GM21825 (cell line): ENCODE results near the gene RGP1.

Source experiments
- ATAC-seq: cut with Tn5 transposase; IDR thresholded peaks from one replicate; pipeline ENCODE4 v1.9.1; 2021; ENCODE audit warnings: mild to moderate bottlenecking, moderate library complexity; ENCODE audit not compliant: unreplicated experiment

RGP1 gene

DNA sequence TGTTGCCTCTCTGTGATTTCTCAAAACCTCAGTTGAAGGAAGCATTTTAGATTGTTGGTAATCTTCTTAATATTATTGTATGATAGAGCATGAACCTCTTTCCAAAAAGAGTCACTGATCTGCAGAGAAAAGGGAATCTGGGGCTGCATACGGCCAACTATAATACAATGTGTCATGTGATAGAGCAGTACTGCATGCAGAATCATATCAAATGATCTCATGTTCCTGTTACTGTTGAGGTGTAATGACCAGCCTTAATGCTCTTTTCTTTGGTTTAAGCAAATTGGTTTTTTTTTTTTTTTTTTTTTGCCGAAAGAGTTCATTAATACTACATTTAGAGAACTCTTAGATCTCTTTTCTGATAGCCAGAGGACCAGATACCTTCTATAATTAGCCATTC, 17.9 kb downstream of the RGP1 start:
- ATAC-seq: no peak

DNA sequence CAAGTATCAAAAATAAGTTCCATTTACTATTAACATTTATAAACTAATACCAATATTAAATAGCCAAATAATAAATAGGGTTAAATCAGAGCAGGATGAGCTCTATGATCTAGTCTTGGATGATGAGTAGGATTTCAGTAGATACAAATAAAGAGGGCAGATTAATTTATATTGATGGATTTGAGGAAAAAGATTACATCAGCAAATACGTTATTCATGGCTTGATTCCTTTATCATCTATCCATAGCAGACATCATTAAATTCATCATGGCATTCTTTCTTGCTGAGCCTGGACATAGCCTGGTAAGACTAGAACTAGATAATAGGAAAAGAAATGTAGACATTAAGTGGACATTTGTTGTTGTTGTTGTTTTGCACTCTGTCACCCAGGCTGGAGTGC, 18.4 kb downstream of the RGP1 start:
- ATAC-seq: no peak

DNA sequence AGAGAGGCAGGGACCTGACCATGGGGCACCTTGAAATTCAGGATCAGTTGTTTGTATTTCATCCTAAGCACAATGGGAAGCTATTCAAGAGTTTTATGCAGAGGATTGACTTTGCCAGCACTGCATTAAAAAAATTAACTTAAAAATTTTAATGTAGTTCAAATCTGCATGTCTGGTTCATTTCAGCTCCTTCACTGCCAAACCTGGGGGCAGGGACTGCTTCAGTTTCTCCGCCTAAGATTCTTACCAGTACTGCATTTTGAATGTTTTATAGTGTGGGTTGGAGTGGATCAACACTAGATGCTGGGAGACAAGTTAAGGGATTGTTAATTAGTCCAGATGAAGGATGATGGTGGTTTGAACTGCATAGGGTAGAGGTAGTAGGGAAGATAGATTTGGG, 20.7 kb downstream of the RGP1 start:
- no peak for ATAC-seq

DNA sequence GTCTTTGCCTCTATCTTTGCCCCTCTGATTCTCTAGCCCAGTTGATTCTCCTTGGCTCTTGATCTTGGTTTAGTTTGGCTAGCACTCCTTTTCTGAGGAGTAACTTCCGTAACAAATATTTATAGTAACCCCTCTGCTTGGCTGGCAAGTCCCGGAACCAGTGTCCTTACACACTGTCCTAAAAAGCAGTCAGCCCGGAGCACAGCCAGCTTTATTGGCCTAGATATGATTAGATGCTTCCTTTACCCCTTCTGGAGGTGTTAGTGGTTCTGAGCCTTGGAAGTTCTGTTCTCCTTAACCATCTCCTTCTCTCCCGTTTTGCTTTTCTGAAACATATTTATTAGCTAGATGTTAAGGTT, 22.0 kb downstream of the RGP1 start:
- no peak for ATAC-seq

DNA sequence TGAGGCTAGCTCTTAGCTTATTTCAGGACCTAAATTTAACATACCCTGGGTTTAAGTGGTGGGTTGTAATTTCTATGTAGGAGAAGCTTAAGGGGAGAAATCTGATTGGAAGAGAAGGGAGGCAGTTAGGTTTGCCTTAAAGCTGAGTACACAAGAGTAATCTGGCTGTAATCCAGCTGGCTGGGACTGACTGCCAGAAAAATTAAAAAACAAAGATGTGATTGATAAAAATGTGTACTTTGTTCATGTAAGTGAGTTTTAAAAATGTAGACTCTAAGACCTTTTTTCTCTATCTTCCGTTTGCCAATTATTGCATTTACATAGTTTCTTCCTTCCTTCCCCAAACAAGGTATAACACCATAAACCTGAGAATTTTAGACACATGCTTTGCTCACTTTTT, 22.4 kb downstream of the RGP1 start:
- ATAC-seq: no peak

DNA sequence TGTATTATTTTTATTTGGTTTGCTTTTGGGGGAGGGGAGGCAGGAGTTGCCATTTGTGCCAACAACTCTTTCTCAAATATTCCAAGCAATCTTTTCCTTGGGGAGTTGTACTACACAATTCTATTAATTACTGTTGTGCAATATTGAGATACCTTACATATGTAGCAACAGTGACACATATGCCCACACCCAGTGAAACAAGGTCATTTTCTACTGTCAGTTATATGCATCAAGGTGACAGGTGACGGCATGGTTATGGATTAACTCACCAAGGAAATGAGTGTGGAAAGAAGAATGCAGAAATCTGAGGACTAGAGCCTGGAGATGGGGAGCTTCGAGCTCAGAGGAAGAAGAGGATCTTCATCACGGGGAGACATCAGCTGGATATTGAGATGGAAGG, 22.9 kb downstream of the RGP1 start:
- no peak for ATAC-seq

DNA sequence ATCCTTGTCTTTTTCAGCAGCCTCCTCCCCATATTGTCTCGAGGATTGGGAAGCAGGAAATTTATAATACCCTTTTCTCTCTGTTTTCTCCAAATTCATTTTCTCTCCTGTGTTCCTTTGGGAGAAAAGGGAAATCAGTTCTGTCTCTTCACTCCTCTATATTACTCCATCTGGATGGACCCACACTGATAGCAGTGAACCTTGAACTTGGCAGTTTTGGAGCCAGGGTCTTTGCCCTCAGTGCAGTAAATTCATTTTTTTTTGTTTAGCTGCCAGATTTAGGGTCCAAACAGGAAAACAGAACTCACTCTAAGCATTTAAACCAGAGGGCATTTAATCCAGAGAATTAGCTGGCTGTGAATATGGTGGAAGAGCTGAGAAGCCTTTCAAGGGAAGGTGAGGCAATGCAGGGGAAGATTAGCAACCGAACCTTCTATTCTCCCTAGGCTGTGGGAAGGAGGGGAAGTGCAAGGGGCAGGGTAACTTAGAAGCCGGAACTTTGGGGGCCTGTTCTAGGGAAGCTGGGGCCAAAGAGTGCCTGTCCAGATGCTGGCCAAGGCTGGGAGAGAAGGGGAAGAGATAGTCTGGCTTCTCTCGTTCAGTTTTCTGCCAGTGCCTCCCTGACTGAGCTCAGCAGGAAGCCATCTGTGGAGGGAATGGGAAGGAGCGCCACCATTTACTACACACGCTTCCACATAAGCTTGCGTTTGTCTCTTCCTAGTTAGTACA, 26.0 kb downstream of the RGP1 start:
- ATAC-seq: no peak

DNA sequence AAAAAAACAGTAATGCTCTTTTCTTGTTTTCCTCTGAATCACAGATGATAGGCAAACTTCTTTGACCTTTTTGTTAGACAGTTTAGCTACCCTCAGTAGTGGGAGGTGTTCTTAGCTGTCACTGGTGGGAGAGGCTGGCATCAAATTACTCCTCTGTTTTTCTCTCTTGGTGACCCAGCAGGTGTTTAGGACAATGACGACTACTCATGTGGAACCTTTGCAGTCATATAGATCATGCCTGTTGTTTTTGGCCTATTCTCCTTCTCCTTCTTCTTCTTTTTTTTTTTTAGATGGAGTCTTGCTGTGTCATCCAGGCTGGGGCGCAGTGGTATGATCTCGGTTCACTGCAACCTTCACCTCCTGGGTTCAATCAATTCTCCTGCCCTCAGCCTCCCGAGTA, 26.9 kb downstream of the RGP1 start:
- ATAC-seq: no peak

DNA sequence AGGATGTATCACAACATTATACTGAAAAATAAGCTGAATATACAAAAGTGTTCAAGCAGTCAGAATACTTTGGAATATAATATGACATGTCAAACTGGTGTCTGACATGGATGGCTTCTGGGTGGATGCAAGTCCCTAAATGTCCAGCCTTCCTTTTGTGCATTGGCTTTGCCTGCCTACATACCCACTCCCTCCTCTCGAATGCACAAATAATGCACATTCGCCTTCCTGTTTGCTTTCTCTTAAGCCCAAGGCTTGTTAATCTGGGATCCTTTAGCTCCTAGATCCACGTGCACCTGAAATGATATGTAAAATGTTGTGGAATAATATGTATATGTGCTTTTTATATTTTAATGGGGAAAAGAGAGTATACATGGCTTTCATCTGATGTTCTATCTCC, 29.4 kb downstream of the RGP1 start:
- ATAC-seq: no peak

DNA sequence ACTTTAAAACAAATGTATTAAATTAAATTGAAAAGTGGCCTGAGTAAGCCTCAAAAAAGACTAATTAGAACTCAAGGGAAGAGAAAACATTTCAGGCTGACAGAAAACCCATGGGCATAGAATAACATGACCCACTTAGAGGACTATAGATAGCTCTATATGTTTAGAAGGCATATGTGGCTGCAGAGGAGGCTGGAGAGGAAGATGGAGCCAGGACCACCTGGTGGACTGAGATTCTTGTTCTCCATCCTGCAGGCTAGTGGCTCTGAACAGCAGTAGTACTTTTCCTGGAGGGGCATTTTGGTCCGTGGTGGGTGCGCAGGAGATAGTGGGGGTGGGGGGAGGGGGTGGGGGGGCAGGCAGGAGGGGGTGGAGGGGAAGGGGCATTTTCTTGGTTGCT, 32.0 kb downstream of the RGP1 start:
- ATAC-seq: no peak

DNA sequence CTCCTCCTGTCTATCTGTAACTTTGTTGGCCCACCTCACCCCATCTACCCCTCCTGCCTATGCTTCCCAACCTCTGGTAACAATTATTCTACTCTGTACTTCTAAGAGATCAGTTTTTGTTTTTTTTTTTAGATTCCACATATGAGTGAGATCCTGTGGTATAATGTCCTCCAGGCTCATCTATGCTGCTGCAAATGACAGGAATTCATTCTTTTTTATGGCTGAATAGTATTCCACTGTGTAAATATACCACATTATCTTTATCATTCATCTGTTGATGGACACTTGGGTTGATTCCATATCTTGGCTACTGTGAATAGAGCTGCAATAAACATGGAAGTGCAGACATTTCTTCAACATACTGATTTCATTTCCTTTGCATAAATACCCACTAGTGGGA, 34.3 kb downstream of the RGP1 start:
- no peak for ATAC-seq

DNA sequence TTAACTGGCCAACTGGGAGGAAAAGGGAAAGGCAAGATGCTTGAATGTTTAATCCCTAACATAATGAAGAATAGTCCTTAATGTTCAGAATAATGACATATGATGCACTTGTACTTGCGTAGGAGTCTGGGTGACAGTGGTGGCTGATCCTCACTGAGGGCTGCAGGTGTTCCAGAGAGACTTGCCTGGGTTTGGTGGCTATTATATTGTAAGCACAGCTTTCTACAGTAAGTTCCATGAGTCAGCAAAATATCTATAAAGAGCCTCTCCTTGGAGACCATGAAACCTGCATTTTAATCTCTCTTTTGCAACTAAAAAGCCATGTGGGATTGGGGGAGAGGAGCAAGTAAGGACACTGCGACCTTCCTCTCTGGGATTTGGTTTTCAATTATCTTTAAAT, 40.5 kb downstream of the RGP1 start:
- no peak for ATAC-seq

DNA sequence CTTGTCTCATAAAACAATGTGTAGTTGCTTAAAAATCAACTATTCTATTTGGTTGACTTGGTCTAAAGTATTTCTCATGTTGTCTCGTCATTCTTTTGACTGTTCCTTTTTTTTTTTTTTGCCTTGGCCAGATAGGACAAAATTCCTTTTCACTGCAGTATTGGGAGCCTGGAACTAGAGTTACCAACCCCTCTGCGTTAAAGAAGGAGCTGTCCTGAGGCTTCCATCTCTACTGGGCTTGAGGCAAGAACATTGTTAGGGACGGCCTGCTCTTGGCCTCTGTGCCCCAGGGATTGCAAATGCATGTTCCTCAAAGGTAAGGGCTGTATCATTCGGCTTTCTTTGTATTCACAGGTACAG, 40.9 kb downstream of the RGP1 start:
- no peak for ATAC-seq

DNA sequence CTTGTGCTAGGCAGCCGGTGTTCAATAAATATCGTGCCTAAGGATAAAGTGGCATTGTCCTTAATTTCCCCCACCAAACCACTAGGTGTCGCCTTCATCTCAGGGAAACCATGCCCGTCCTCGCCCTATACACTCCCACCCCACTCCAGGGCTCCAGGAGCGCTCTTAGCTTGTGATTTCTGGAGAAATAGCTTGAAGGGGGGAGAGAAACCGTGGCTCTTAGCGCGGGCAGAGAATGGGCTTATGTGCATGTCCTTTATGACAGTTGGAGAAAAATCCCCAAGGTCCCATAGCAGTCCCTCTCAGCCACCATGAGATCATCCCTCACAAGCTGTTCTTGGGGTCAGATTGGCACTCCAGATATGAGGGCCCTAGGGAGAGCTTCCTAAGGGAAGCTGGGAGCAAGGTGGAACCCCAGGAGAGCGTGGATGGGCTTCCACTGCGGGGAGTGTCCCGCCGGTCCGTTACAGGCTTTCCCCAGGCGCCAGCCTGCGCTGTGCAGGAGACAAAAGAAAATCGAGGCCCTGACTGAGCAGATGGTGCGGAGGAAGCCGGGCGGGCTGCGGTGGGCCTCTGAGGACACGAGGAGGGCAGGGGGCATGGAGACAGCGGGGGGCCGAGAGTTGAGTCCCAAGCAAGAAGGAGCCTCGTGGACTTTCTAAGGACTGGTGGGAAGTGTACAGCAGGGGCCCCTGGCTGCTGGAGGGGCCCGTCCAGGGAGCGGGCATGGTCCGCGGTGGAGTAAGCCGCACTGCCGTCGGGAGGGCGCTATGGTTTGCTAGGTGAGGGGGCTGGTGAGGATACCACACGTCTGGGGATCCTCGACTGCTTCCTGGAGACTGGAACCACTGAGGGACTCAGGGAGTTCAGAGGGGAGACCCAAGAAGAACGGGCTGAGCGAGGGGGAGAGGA, 41.6 kb downstream of the RGP1 start:
- ATAC-seq: no peak

DNA sequence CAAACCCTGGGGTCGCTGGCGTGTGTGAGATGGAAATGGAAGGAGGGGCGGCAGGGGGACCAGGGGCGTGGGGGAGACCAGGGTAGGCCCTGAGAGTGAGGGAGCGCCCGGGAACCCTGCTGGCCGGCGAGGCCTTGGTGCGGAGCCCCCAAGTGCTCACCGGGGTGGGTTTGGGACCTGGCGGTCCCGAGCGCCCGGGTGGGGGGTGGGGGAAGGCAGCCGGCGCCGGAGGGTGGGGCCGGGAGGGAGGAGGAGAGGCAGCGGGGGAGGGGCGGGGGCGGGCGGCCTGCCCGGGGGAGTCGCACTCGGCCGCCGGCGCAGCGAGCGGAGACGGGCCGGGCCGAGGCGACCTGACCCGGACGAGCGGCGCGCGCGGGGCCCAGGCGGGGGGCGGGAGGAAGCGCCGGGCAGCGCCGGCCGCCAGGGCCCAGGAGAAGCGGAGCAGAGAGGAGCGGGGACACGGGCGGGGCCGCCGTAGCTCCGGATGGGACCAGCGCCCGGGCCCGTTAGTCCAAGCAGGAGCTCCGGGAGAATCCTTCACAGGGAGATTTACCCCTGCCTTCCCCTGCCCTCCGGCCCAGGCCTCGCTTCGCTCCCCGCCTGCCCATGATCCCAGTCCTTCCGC, 42.3 kb downstream of the RGP1 start, which contains the start of gene NPR2:
Gene NPR2, plus strand, starts transcription at position 295 of the 625 bp plus-strand sequence. CDS start 818 bp downstream, outside the sequence.
- no peak for ATAC-seq

DNA sequence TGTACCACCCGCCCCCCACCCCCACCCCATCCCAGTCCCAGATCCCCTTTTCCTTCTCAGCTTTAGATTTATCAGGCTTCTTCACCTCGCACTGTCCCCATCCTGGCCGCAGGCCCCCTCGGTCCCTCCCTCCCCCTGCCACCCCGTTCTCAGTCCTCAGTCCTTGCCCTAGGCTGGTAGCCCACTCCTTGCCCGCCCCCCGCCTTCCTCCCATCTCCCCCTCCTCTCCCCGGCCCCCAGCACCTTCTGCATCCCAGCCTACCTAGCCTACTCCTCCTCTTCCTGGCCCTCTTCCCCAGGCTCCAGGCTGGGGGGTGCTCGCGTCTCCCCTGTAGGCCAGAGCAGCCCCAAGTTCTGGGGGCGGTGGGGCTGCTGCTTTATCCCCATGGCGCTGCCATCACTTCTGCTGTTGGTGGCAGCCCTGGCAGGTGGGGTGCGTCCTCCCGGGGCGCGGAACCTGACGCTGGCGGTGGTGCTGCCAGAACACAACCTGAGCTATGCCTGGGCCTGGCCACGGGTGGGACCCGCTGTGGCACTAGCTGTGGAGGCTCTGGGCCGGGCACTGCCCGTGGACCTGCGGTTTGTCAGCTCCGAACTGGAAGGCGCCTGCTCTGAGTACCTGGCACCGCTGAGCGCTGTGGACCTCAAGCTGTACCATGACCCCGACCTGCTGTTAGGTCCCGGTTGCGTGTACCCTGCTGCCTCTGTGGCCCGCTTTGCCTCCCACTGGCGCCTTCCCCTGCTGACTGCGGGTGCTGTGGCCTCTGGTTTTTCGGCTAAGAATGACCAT, 43.1 kb downstream of the RGP1 start:
- ATAC-seq: no peak

DNA sequence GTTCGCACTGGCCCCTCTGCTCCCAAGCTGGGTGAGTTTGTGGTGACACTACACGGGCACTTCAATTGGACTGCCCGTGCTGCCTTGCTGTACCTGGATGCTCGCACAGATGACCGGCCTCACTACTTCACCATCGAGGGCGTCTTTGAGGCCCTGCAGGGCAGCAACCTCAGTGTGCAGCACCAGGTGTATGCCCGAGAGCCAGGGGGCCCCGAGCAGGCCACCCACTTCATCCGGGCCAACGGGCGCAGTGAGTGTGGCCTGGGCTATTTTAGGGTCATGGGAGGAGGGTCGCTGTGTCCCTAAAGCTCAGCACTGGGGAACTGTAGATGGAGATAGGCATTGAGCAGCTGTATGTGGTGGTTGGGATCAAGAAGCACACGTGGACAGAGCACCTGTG, 43.7 kb downstream of the RGP1 start:
- no peak for ATAC-seq

DNA sequence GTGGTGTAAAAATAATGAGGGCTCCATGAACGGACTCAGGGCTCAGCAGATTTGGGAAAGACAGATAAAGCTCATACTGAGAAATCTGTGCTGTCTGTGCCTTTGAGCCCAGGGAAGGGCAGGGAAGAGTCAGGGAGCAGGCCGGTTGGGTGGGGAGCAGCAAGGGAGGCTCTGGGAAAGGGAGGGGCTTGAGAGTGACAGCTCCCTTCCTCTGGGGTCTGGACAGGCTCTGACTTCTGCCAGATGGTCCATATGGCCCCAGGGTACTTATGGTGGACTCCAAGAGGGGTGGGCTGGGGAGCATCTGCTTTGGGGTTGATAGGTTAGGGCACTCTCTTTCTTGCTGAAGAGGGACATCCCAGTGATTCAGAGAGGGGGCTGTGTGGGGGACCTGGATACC, 44.4 kb downstream of the RGP1 start:
- no peak for ATAC-seq

DNA sequence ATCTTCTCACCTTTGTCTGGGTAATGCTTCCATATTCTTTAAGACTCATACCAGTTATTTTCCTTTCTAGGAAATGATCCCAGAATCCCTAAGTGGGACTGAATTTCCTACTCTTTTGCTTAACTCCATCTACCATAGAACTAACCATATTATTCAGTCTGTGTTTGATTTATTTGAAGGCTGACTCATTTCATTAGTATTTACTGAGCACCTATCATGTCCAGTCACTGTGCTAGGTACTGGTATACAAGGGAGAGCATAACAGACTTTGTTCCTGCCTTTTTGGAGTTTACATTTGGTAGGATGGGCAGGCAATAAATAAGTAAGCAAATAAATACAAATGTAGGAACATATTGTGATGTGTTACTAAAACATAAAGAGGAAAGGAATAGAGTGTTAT, 46.6 kb downstream of the RGP1 start:
- ATAC-seq: no peak

DNA sequence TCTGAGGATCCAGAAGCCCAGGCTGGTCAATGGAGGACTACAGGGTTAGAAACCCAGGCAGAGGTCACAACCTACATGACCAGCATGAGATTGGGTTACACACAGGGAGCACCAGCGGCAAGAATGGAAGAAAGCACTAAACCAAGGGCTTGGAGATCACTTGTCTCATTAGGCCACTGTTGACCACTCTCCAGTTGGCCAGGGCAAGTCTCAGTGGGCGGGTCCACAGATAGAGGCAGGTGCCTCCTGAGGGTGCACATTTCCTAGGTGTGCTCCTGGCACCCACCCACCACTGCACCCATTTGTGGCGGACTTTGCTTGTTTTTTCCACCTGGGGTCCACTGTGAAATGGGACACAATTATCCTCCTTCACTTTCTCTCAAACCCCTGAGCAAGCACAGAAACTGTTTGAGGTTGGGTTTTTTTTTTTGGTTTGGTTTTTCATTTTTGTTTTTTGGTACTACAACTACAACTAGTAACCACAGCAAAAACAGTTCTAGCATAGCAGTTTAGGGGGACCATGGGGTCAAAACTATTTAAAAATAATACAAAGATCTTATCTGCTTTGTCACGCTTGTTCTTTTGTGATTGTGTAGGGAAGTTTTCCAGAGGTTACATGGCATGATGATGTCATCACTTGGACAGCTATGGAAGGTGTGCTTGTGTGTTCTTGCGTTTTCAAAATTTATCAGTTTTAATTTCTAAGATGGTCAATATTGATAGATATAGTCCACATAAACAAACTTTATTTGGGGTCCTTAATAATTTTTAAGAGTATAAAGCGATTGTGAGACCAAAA, 48.4 kb downstream of the RGP1 start:
- ATAC-seq: no peak
